ENCODE measurements around the gene APBB1IP. TPM values are rescaled to one million over a fixed set of nuclear protein-coding genes. Genes with fewer than 3 reads are reported as not detected.
"Not testable (repeated sequence)": the region's sequence is repeated elsewhere in the genome, so short reads cannot be mapped to it uniquely, and the experiment has no call there.

The APBB1IP gene
- total RNA-seq, 3 donors from 2014 or later, result 3.5 to 30.1 (median 6.2) TPM

GRCh38 chr10:26503911-26504310, 65.8 kb downstream of the APBB1IP start:
- intact Hi-C loops (cut with DNase I; ENCODE audit: low total_unique reads), result no loop called here
- no peak for DNase-seq (ENCODE audit: low spot score in 2 of 2)
- H3K4me3 ChIP-seq, result no peak overlapping the region
- TF ChIP-seq POLR2A (IDR thresholded peaks at IDR 0.05), result no peak
- no peak for TF ChIP-seq POLR2AphosphoS5 (IDR thresholded peaks at IDR 0.05)
- TF ChIP-seq CTCF (IDR thresholded peaks at IDR 0.05), result no peak
- H3K4me1 ChIP-seq, result no peaks in the 10 kb centered on the region
- H3K36me3 ChIP-seq, result no peaks in the 10 kb centered on the region
- H3K27ac ChIP-seq, result no peak overlapping the region
- H3K9me3 ChIP-seq, result peaks cover 0 to 2% of the 10 kb centered on the region in 2 donors
- H3K27me3 ChIP-seq, result no peaks in the 10 kb centered on the region

GRCh38 chr10:26504429-26504828, 66.3 kb downstream of the APBB1IP start:
- DNase-seq (ENCODE audit: low spot score in 2 of 2); H3K9me3 ChIP-seq; H3K27me3 ChIP-seq; H3K27ac ChIP-seq; H3K4me3 ChIP-seq; H3K36me3 ChIP-seq; H3K4me1 ChIP-seq; intact Hi-C loops (cut with DNase I; ENCODE audit: low total_unique reads): not testable (repeated sequence)

GRCh38 chr10:26505491-26505890, 67.3 kb downstream of the APBB1IP start:
- DNase-seq (ENCODE audit: low spot score in 2 of 2), result no peak
- H3K4me1 ChIP-seq, result no peaks in the 10 kb centered on the region
- no peaks in the 10 kb centered on the region for H3K36me3 ChIP-seq
- no peaks in the 10 kb centered on the region for H3K27me3 ChIP-seq
- intact Hi-C loops (cut with DNase I; ENCODE audit: low total_unique reads), result no loop called here
- TF ChIP-seq CTCF (IDR thresholded peaks at IDR 0.05) (no peak), POLR2AphosphoS5 (IDR thresholded peaks at IDR 0.05) (no peak)
- H3K4me3 ChIP-seq, result no peak overlapping the region
- peaks cover 0 to 10% of the 10 kb centered on the region in 2 donors for H3K9me3 ChIP-seq
- H3K27ac ChIP-seq, result no peak overlapping the region

GRCh38 chr10:26506736-26507135, 68.6 kb downstream of the APBB1IP start:
- intact Hi-C loops (cut with DNase I; ENCODE audit: low total_unique reads), result no loop called here

GRCh38 chr10:26507441-26507840, 69.3 kb downstream of the APBB1IP start:
- Histone ChIP-seq H3K4me3 (no peak overlapping the region), H3K27me3 (no peaks in the 10 kb centered on the region), H3K9me3 (peaks cover under 1 to 11% of the 10 kb centered on the region in 2 donors), H3K36me3 (no peaks in the 10 kb centered on the region), H3K4me1 (no peaks in the 10 kb centered on the region), H3K27ac (no peak overlapping the region)
- TF ChIP-seq CTCF (IDR thresholded peaks at IDR 0.05) (no peak), POLR2AphosphoS5 (IDR thresholded peaks at IDR 0.05) (no peak), POLR2A (IDR thresholded peaks at IDR 0.05) (no peak)
- no peak for DNase-seq (ENCODE audit: low spot score in 2 of 2)
- intact Hi-C loops (cut with DNase I; ENCODE audit: low total_unique reads), result no loop called here

More at GRCh38 chr10:26506736-26507135, 68.6 kb downstream of the APBB1IP start:
- no peaks in the 10 kb centered on the region for H3K27me3 ChIP-seq
- H3K36me3 ChIP-seq, result no peaks in the 10 kb centered on the region
- no peaks in the 10 kb centered on the region for H3K4me1 ChIP-seq
- TF ChIP-seq POLR2A (IDR thresholded peaks at IDR 0.05) (no peak), CTCF (IDR thresholded peaks at IDR 0.05) (no peak), POLR2AphosphoS5 (IDR thresholded peaks at IDR 0.05) (no peak)
- H3K27ac ChIP-seq, result no peak overlapping the region
- H3K4me3 ChIP-seq, result no peak overlapping the region
- H3K9me3 ChIP-seq, result peaks cover 0 to 10% of the 10 kb centered on the region in 2 donors
- no peak for DNase-seq (ENCODE audit: low spot score in 2 of 2)

GRCh38 chr10:26508016-26508415, 69.9 kb downstream of the APBB1IP start:
- DNase-seq (ENCODE audit: low spot score in 2 of 2), result no peak
- Histone ChIP-seq H3K4me1 (no peaks in the 10 kb centered on the region), H3K27me3 (no peaks in the 10 kb centered on the region), H3K36me3 (no peaks in the 10 kb centered on the region), H3K9me3 (peaks cover 6 to 17% of the 10 kb centered on the region in 2 donors), H3K4me3 (no peak overlapping the region), H3K27ac (no peak overlapping the region)
- TF ChIP-seq POLR2A (IDR thresholded peaks at IDR 0.05) (no peak), POLR2AphosphoS5 (IDR thresholded peaks at IDR 0.05) (no peak), CTCF (IDR thresholded peaks at IDR 0.05) (no peak)
- intact Hi-C loops (cut with DNase I; ENCODE audit: low total_unique reads), result no loop called here
